ENCODE data around the gene FSTL4. TPM values are rescaled to one million over a fixed set of nuclear protein-coding genes. Genes with fewer than 3 reads are reported as not detected.

Gene FSTL4
- total RNA-seq, 4 donors from 2014 or later, result 0.27 TPM; not detected in 3

GRCh38 chr5:133254803-133255202 is 357.5 kb downstream of the FSTL4 start:
- in situ Hi-C loops (cut with MboI; ENCODE audit: low pct_ligation_motif_present in 1 of 4, low pct_unique_long_range_greater_than_20kb in 1 of 4, low sequenced_read_pairs in 3 of 4) (no loop called here), intact Hi-C loops (cut with DNase I; ENCODE audit: low total_unique reads) (no loop called here)
- Histone ChIP-seq H3K4me1 (no peaks in the 10 kb centered on the region), H3K27ac (no peak overlapping the region), H3K9me3 (no peaks in the 10 kb centered on the region), H3K27me3 (no peaks in the 10 kb centered on the region), H3K36me3 (no peaks in the 10 kb centered on the region), H3K4me3 (no peak overlapping the region)
- DNase-seq, result no peak
- WGBS, 2 donors (ENCODE audit: low coverage in 1 of 2), result 67% methylated on average over 5 of the region's 6 CpGs; no CpG with 5 or more reads in 1 of the 2 donors
- TF ChIP-seq CTCF (IDR thresholded peaks at IDR 0.05) (no peak), EP300 (IDR thresholded peaks at IDR 0.05; ENCODE audit: low read depth) (no peak), POLR2AphosphoS5 (IDR thresholded peaks at IDR 0.05) (no peak), POLR2A (IDR thresholded peaks at IDR 0.05) (no peak)

GRCh38 chr5:133253671-133254070 is 358.7 kb downstream of the FSTL4 start:
- no peak overlapping the region for H3K4me3 ChIP-seq
- in situ Hi-C loops (cut with MboI; ENCODE audit: low pct_ligation_motif_present in 1 of 4, low pct_unique_long_range_greater_than_20kb in 1 of 4, low sequenced_read_pairs in 3 of 4), result no loop called here
- DNase-seq, result no peak
- no peaks in the 10 kb centered on the region for H3K4me1 ChIP-seq
- no peak for TF ChIP-seq POLR2AphosphoS5 (IDR thresholded peaks at IDR 0.05)
- H3K9me3 ChIP-seq, result no peaks in the 10 kb centered on the region
- 100% methylated on average over 1 of the region's 1 CpG; no CpG with 5 or more reads in 1 of the 2 donors for WGBS, 2 donors (ENCODE audit: low coverage in 1 of 2)
- H3K27me3 ChIP-seq, result no peaks in the 10 kb centered on the region
- no peak overlapping the region for H3K27ac ChIP-seq
- no peaks in the 10 kb centered on the region for H3K36me3 ChIP-seq
- intact Hi-C loops (cut with DNase I; ENCODE audit: low total_unique reads), result no loop called here

- Histone ChIP-seq H3K27me3 (no peaks in the 10 kb centered on the region), H3K4me1 (no peaks in the 10 kb centered on the region), H3K27ac (no peak overlapping the region), H3K4me3 (no peak overlapping the region), H3K36me3 (no peaks in the 10 kb centered on the region), H3K9me3 (no peaks in the 10 kb centered on the region)
- intact Hi-C loops (cut with DNase I; ENCODE audit: low total_unique reads), result no loop called here
- DNase-seq, result no peak
- TF ChIP-seq POLR2A (IDR thresholded peaks at IDR 0.05) (no peak), POLR2AphosphoS5 (IDR thresholded peaks at IDR 0.05) (no peak), CTCF (IDR thresholded peaks at IDR 0.05) (no peak), EP300 (IDR thresholded peaks at IDR 0.05; ENCODE audit: low read depth) (no peak)
- WGBS, 2 donors (ENCODE audit: low coverage in 1 of 2), result 81 to 90% methylated on average over 3 to 6 of the region's 6 CpGs
- in situ Hi-C loops (cut with MboI; ENCODE audit: low pct_ligation_motif_present in 1 of 4, low pct_unique_long_range_greater_than_20kb in 1 of 4, low sequenced_read_pairs in 3 of 4), result no loop called here
These were observed 359.3 kb downstream of the FSTL4 start for GRCh38 chr5:133253070-133253469.

GRCh38 chr5:133252133-133252480 is 360.2 kb downstream of the FSTL4 start:
- Histone ChIP-seq H3K27ac (no peak overlapping the region), H3K27me3 (no peaks in the 10 kb centered on the region), H3K9me3 (no peaks in the 10 kb centered on the region), H3K4me3 (no peak overlapping the region), H3K36me3 (no peaks in the 10 kb centered on the region), H3K4me1 (no peaks in the 10 kb centered on the region)
- no peak for DNase-seq
- intact Hi-C loops (cut with DNase I; ENCODE audit: low total_unique reads) (no loop called here), in situ Hi-C loops (cut with MboI; ENCODE audit: low pct_ligation_motif_present in 1 of 4, low pct_unique_long_range_greater_than_20kb in 1 of 4, low sequenced_read_pairs in 3 of 4) (no loop called here)
- WGBS, 2 donors (ENCODE audit: low coverage in 1 of 2), result 71% methylated on average over 6 of the region's 6 CpGs; no CpG with 5 or more reads in 1 of the 2 donors
- TF ChIP-seq POLR2A (IDR thresholded peaks at IDR 0.05) (no peak), CTCF (IDR thresholded peaks at IDR 0.05) (no peak), POLR2AphosphoS5 (IDR thresholded peaks at IDR 0.05) (no peak), EP300 (IDR thresholded peaks at IDR 0.05; ENCODE audit: low read depth) (no peak)

Measured in transverse colon (tissue), 4 donors.